A549 treated with GW870086 at 1 μM for 4 hours (cell line): ENCODE data around the gene CHCHD10. TPM values are rescaled to one million over a fixed set of nuclear protein-coding genes. Genes with fewer than 3 reads are reported as not detected.

Experiments
- total RNA-seq: library from RNA; stranded (reverse); fragments of 200-300 nt; extraction: Qiagen RNA extraction; gene quantifications from 5 replicates; pipeline ENCODE4 v1.2.3, GENCODE V29; 2022; ENCODE audit warnings: low read depth

Gene CHCHD10
- 88.7 to 210 TPM (median 182 TPM) in 5 replicates for total RNA-seq

GRCh38 chr22:23767673-23768548, at the start of gene CHCHD10:
Gene CHCHD10, minus strand, starts transcription at chr22:23767972. Its CDS starts 98 bp downstream, at chr22:23767874.

DNA sequence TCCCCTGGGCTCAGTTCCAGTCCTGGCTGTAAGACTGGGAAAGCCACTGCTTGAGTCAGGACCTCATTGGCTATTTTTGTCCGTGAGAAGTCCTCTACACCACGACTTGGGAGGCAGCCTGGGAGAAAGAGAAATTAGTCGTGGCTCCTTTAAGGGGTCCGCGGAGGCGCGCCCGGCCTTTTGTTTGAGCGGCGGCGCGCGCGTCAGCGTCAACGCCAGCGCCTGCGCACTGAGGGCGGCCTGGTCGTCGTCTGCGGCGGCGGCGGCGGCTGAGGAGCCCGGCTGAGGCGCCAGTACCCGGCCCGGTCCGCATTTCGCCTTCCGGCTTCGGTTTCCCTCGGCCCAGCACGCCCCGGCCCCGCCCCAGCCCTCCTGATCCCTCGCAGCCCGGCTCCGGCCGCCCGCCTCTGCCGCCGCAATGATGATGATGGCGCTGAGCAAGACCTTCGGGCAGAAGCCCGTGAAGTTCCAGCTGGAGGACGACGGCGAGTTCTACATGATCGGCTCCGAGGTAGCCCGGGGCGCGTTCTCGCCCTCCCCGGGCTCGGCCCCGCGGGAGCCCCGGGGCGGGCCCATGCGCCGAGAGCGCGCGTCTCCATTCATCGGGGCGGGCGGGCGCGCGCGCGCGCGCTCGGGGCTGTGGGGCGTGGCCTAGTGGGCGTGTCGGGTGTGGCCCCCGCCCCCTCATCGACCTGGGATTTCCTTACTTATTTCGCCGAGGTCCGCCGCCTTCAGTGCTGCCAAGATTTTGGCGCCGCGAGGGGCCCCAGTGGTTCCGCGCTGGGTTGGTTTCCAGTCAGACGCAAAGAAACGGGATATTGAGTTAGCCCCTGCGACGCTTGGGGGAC, 19.2 kb upstream of the CHCHD10 start, which contains the start of gene SMARCB1:
SMARCB1 (plus strand) TSS at position 215 of the 848 bp plus-strand sequence; CDS start at position 419, 204 bp downstream.

GRCh38 chr22:23772649-23773473, 5.1 kb upstream of the CHCHD10 start, which contains the start of gene MMP11:
Gene MMP11, plus strand, starts transcription at chr22:23772849. Its CDS starts 22 bp downstream, at chr22:23772871.

DNA sequence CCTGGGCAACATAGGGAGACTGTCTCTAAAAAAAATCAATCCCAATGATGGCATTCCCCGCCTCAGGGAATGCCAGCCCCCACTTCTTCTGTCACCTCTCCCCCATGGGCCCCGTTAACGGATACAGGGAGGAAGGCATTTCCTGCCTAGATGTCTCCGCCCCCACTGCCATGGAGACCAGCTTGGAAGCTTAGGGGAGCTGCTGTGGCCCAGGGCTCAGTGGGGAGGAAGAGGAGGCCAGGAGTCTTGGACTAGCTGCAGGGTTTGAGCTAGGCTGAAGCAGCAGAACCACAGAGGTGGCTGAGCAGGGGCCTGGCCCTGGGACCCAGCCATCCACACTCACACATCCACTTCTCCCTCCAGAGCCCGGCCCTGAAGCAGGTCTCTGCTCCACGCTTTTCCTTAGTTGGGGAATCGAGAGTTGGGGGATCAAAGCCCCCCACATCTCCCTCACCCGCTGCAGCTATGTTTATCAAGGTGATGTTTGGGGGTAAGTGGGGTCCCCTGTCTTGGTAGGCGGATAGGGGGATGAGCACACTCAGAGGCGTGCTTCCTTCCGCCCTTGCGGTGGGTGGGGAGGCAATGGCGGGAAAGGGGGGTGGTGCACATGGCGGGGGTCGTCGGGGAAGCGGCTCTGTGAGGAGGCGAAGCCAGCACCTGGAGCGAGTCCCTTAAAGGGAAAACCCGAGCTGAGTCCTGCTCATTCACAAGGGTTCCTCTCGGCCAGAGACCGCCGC, 4.8 kb downstream of the CHCHD10 start, which contains the start of gene C22orf15:
C22orf15 (plus strand) TSS at position 149 of the 737 bp plus-strand sequence; CDS start at position 466, 317 bp downstream.

GRCh38 chr22:23754220-23754919, 13.4 kb downstream of the CHCHD10 start, which contains the start of gene VPREB3:
Gene VPREB3, minus strand, starts transcription at chr22:23754425. Its CDS starts 62 bp downstream, at chr22:23754363.

DNA sequence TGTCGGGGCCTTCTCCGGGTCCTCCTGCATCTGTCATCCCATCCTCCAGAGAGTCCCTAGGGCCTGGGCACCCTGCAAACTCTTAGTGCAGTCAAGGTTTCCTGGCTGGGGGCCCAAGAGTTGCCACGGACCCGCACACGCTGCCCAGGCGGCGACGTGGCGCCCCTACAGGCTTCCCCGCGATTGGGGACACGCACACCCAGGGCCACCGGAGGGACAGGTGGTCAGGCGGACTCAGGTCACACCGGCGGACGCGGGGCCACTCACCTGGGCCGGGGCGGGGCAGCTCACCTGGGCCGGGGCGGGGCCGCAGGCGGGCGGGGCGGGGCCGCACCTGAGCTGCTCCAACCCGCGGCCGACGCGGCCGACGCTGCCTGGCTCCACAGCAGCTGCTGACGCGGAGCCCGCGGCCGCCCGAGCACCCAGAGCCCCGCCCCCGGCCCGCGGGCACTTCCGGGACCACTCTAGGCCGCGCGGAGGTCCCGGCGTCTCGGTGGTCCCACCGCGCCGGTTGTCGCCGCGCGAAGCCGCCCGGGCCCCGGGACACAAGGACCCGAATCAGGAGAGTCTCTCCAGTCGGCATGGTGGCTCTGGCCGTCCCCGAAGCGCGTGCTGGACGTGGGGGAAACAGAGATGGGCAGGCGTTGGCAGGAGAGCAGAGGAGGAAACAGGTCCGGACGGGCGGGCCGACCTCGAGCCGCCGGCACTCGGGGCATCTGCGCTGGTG, 16.9 kb downstream of the CHCHD10 start, which contains the start of gene ZNF70:
ZNF70 (minus strand) TSS at position 399 of the 727 bp plus-strand sequence. CDS start 5,972 bp downstream, outside the sequence.

Other genes with a start within 250 kb of the CHCHD10 start
- gene IGLL1, start 187.7 kb downstream of the CHCHD10 start, total RNA-seq = not detected in 5 replicates
- 0.16 to 0.36 TPM (median 0.21 TPM) in 4 of 5 replicates, not detected in the other for gene DRICH1, start 135.7 kb downstream of the CHCHD10 start, total RNA-seq
- not detected in 5 replicates for gene RGL4, start 77.0 kb downstream of the CHCHD10 start, total RNA-seq
- 0.71 to 1.2 TPM (median 0.95 TPM) in 5 replicates for gene ZNF70, start 16.9 kb downstream of the CHCHD10 start, total RNA-seq
- 0.58 to 1.2 TPM (median 0.68 TPM) in 4 of 5 replicates, not detected in the other for gene VPREB3, start 13.5 kb downstream of the CHCHD10 start, total RNA-seq
- not detected in 5 replicates for gene C22orf15, start 5.0 kb downstream of the CHCHD10 start, total RNA-seq
- gene MMP11, start 4.9 kb upstream of the CHCHD10 start, total RNA-seq = 0.21 to 0.50 TPM (median 0.36 TPM) in 5 replicates
- gene SMARCB1, start 19.0 kb upstream of the CHCHD10 start, total RNA-seq = 44.9 to 52.5 TPM (median 49.9 TPM) in 5 replicates
- 0.23 to 0.60 TPM (median 0.38 TPM) in 5 replicates for gene DERL3, start 71.0 kb upstream of the CHCHD10 start, total RNA-seq
- 8.0 to 10.4 TPM (median 8.7 TPM) in 5 replicates for gene SLC2A11, start 89.9 kb upstream of the CHCHD10 start, total RNA-seq
- 566 to 943 TPM (median 912 TPM) in 5 replicates for gene MIF, start 126.4 kb upstream of the CHCHD10 start, total RNA-seq
- 0.26 to 0.54 TPM (median 0.37 TPM) in 4 of 5 replicates, not detected in the other for gene GSTT2B, start 193.2 kb upstream of the CHCHD10 start, total RNA-seq
- 1.1 to 2.2 TPM (median 1.7 TPM) in 5 replicates for gene DDTL, start 198.9 kb upstream of the CHCHD10 start, total RNA-seq
- gene DDT, start 206.5 kb upstream of the CHCHD10 start, total RNA-seq = 129 to 161 TPM (median 156 TPM) in 5 replicates
- gene GSTT2, start 212.2 kb upstream of the CHCHD10 start, total RNA-seq = 0.29 TPM in 1 of 5 replicates, not detected in the others
- gene GSTT4, start 237.5 kb upstream of the CHCHD10 start, total RNA-seq = not detected in 5 replicates
- gene CABIN1, start 243.3 kb upstream of the CHCHD10 start, total RNA-seq = 25.5 to 32.6 TPM (median 31.7 TPM) in 5 replicates